Thoracic aorta (tissue), 2 donors: ENCODE data around the gene AKR7A2. TPM values are rescaled to one million over a fixed set of nuclear protein-coding genes. Genes with fewer than 3 reads are reported as not detected.

Source experiments
- ATAC-seq: fragments of 150-250 bp; one replicate; pipeline ENCODE4 v1.8.0; 2017; ENCODE audit warnings: low read depth; ENCODE audit not compliant: insufficient number of reproducible peaks, low FRiP score
- DNase-seq: peaks from one replicate; pipeline ENCODE4 v3.0.0-alpha.2; 2020; ENCODE audit warnings: low spot score
- H3K27ac ChIP-seq, 2 donors: fragments of 200-600 bp; sonication (generic); 1 replicate in 1 of 2; 2 replicates in 1 of 2; pipeline ENCODE4 v1.5.1; 2016; ENCODE audit warnings: mild to moderate bottlenecking in 2 of 2, moderate library complexity in 2 of 2
- H3K27me3 ChIP-seq: fragments of 200-600 bp; sonication (generic); replicated peaks from 2 replicates; pipeline ENCODE4 v1.6.0; 2016; ENCODE audit warnings: mild to moderate bottlenecking; ENCODE audit not compliant: insufficient read depth
- H3K36me3 ChIP-seq: fragments of 200-600 bp; sonication (generic); one replicate; pipeline ENCODE4 v1.5.1; 2016
- H3K4me1 ChIP-seq, 2 donors: fragments of 200-600 bp; sonication (generic); 1 replicate in 1 of 2; 2 replicates in 1 of 2; pipeline versions ENCODE4 v1.5.1 to v1.6.0; 2016; ENCODE audit warnings: low read depth in 2 of 2, mild to moderate bottlenecking in 1 of 2; ENCODE audit not compliant: control insufficient read depth in 1 of 2
- H3K4me3 ChIP-seq: fragments of 200-600 bp; sonication (generic); 2 replicates; pipeline ENCODE4 v1.5.1; 2016; ENCODE audit warnings: mild to moderate bottlenecking
- H3K9me3 ChIP-seq: fragments of 200-600 bp; sonication (generic); 2 replicates; pipeline ENCODE4 v1.5.1; 2016
- total RNA-seq, 2 donors: library from RNA; depleted of rRNA; stranded (reverse); fragments of >200 nt; gene quantifications; one replicate each; pipeline versions ENCODE4 v1.1.0 to v1.2.3, GENCODE V29; 2016
- TF ChIP-seq, protein P1 (sequence below): fragments of 200-600 bp; sonication (generic); IDR thresholded peaks from one replicate; pipeline ENCODE4 v1.5.1; 2019; ENCODE audit warnings: antibody characterized with exemption

Gene AKR7A2
- total RNA-seq, 2 donors from 2014 or later: 67.1 to 71.5 TPM

DNA sequence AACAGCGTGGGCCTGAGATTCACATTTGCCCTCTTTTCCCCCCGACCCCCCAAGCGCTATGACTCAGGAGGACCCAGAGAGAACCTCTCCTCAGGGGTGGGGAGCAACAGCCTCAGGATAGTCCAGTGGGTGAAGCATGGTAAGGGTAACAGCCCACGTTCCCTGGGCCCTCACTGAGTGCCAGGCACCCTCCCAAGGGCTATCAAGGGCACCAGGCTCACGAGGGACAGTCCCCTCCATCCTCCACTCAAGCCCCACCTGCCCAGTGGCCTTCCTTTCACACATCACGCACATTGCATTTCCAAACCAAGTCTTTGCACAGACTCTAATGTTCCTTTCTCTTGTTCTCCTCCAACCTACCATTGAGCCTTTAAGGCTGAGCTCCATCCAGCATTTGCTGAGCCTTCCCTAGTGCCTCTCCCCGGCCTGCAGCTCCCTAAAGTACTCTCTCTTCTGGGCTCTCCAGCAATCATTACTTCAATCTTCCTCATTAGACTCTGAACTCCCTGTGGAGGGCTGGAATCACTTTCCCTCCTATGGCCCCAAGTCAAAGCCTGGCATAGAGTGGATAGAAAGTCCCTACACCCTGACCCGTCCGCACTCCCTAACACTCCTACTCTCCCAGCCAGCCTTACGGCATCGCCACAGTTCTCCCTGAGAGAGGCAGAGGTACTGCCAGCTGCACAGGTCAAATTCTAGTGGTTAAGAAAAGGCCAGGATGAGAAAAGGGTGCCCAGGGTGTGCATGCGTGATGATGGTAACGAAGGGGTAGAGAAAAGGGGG is 1.0 kb downstream of the AKR7A2 start:
- H3K4me3 ChIP-seq: peak overlapping the region; percentile 96
- ATAC-seq: no peak
- peaks cover 26 to 34% of the 10 kb centered on the region in 2 donors for H3K4me1 ChIP-seq
- H3K27me3 ChIP-seq: no peaks in the 10 kb centered on the region
- DNase-seq: no peak
- H3K27ac ChIP-seq: peak overlapping the region in 1 of 2 donors; percentile 17
- TF ChIP-seq, protein P1, sequence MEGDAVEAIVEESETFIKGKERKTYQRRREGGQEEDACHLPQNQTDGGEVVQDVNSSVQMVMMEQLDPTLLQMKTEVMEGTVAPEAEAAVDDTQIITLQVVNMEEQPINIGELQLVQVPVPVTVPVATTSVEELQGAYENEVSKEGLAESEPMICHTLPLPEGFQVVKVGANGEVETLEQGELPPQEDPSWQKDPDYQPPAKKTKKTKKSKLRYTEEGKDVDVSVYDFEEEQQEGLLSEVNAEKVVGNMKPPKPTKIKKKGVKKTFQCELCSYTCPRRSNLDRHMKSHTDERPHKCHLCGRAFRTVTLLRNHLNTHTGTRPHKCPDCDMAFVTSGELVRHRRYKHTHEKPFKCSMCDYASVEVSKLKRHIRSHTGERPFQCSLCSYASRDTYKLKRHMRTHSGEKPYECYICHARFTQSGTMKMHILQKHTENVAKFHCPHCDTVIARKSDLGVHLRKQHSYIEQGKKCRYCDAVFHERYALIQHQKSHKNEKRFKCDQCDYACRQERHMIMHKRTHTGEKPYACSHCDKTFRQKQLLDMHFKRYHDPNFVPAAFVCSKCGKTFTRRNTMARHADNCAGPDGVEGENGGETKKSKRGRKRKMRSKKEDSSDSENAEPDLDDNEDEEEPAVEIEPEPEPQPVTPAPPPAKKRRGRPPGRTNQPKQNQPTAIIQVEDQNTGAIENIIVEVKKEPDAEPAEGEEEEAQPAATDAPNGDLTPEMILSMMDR: no peak
- peaks cover 16% of the 10 kb centered on the region for H3K36me3 ChIP-seq
- no peaks in the 10 kb centered on the region for H3K9me3 ChIP-seq

DNA sequence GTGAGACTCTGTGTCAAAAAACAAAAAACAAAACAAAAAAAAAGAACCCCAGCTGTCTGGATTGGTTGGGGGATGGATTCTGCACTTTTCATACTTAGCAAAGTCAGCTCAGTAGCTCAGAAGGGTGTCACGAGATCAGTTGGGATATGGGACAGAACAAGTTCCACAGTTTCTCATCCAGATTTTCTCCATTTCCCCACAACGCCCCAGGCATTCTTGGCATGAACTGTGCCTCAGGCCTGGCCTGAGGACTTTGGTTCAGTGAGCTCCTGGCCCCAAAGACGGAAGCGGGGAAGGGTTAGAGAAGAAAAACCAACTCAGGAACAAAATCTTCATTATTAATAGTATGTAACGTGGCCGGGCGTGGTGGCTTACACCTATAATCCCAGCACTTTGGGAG is 1.9 kb downstream of the AKR7A2 start:
- TF ChIP-seq, protein P1: no peak
- Histone ChIP-seq H3K27me3 (no peaks in the 10 kb centered on the region), H3K9me3 (no peaks in the 10 kb centered on the region), H3K27ac (no peak overlapping the region), H3K36me3 (peaks cover 25% of the 10 kb centered on the region), H3K4me3 (no peak overlapping the region), H3K4me1 (peaks cover 20 to 25% of the 10 kb centered on the region in 2 donors)
- ATAC-seq (no peak), DNase-seq (no peak)

DNA sequence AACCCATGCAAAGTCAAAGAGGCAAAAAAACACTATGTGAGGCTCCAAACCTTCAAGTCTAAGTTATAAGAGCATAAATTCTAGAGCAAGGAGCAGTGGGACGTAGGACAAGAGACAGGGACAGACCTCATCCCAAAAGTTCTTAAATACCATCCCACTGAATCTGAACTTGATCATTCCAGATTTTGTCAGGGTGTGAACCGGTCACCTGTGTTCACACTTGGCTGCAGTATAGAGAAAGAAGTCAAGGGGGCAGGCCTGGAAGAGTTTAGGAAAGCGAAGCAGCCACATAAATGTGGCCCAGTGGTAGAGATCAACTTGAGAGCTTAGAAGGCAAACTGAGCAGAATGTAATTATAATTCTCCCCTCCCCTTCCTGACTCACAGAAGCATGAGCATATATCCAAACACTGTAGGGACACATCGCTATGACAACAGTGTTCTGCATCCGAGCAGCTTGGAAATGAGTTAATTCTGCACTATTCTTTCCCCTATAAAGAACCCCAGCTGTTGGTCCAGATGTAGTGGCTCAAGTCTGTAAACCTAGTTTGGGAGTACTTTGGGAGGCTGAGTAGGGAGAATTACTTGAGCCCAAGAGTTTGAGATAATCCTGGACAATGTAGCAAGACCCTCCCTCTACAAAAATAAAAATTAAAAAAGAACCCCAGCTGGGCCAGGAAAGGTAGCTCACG is 2.7 kb downstream of the AKR7A2 start:
- TF ChIP-seq, protein P1: no peak
- Histone ChIP-seq H3K4me3 (no peak overlapping the region), H3K36me3 (peaks cover 26% of the 10 kb centered on the region), H3K27ac (no peak overlapping the region), H3K27me3 (no peaks in the 10 kb centered on the region), H3K9me3 (no peaks in the 10 kb centered on the region), H3K4me1 (peaks cover 19 to 23% of the 10 kb centered on the region in 2 donors)
- ATAC-seq (no peak), DNase-seq (no peak)

DNA sequence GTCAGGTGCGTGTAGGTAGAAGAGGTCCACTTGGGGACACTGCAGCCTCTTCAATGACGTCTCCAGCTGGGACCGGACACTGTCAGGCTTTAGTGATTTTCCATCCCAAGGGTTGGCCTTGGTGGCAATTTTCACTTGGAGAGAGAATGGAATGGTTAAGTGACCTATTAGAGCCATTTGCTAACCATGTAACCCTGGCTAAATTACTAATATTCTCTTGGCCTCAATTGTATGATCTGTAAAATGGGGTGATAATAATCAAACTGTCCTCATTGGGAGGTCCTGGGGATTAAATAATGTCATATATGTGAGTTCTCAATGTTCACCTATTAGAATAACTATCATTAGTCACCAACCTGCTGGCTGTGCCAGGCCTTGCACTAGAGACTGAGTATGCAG is 3.4 kb downstream of the AKR7A2 start:
- no peak overlapping the region for H3K4me3 ChIP-seq
- ATAC-seq (no peak), DNase-seq (no peak)
- H3K9me3 ChIP-seq: no peaks in the 10 kb centered on the region
- H3K4me1 ChIP-seq: peaks cover 13 to 19% of the 10 kb centered on the region in 2 donors
- H3K27ac ChIP-seq: no peak overlapping the region
- no peaks in the 10 kb centered on the region for H3K27me3 ChIP-seq
- peaks cover 33% of the 10 kb centered on the region for H3K36me3 ChIP-seq
- TF ChIP-seq, protein P1: no peak

DNA sequence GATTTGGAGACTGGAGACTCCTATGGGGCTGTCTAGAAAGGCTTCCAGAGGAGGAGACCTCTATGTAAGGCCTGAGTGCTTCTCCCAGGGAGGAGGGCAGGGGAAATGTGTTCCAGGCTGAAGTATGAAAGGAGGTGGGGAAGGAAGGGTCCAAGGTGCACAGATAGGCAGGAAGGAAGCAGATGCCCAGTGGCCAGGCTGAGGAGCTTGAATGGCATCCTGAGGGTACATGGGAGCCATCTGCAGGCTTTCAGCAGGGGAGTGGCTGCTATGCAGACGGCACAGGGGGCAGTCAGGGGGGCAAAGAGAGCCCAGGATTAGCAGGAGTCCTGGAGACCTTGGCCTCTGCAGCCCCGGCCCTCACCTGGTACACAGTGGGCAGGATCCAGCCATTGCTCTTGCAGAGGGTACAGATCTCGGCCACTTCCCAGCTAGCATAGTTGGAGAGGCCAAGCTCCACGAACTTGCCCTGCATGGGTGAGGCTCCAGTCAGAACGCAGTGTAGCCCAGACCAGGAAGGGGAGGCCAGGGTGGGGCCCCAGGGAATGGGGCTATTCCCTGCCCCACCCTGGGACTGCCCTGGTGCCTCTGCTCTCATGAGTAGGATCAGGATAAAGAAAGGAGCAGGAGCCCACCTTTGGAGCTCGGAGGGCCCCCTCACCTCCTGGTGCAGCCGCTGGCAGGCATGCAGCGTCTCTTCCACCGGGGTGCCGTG is 4.0 kb downstream of the AKR7A2 start:
- Histone ChIP-seq H3K36me3 (peaks cover 38% of the 10 kb centered on the region), H3K9me3 (no peaks in the 10 kb centered on the region), H3K4me3 (no peak overlapping the region), H3K27ac (no peak overlapping the region), H3K4me1 (peaks cover 8 to 14% of the 10 kb centered on the region in 2 donors), H3K27me3 (no peaks in the 10 kb centered on the region)
- DNase-seq (no peak), ATAC-seq (no peak)
- TF ChIP-seq, protein P1: no peak
